HFF-Myc (cell line): Measurements from ENCODE around the gene SPNS2.

Experiments used
- DNase-seq: peaks from one replicate; pipeline ENCODE4 v3.0.0-alpha.2; 2011; ENCODE audit warnings: low read depth; ENCODE audit errors: extremely low read depth
- H3K4me3 ChIP-seq: replicated peaks from 2 replicates; pipeline ENCODE4 v1.5.1; 2011; ENCODE audit warnings: low read depth, mild to moderate bottlenecking, control low read depth, low read length
- TF ChIP-seq, protein P1 (sequence below): IDR thresholded peaks from 2 replicates; pipeline ENCODE4 v1.5.1; 2012; ENCODE audit warnings: mild to moderate bottlenecking, low read depth, low read length, control low read depth; ENCODE audit errors: missing control alignments

SPNS2 gene

DNA sequence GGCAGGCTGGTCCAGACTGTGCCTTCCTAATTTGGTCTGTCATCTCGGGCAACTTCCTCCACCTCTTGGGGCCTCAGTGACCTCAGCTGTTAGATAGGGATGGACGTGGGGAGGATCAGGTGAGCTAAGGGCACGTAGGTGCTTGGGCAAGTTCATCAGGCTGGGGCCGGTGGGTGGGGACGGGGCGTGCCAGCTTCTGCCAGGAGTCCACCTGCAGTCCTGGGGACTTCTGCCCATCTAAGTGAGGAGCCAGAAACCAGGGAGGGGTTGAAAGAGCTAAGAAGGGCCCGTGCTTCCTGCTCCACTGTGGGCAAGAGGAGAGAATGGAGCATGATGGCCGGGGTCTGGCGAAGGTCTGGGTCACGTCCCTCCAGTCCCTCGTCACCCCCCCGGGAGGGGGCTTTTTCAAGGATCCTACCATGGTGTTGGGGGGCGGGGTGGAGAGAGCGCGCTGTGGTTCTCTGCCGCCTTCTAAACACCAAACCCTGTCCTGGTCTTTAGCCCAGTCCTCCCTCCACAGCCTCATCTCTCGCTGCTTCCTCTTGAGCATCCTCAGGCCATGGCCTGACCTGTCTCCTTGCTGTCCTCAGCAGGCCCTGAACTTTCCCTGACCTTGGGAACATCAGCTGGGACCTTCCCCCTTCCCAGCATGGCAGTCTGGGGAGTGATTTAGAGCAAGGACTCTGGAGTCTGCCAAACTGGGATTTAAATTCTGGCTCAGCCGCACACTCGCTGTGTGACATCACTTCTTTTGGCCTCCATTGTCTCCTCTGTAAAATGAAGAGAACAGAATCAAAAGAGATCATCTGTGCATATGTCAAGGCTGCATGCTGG lies 21.6 kb downstream of the SPNS2 start:
- DNase-seq: no peak
- TF ChIP-seq, protein P1, sequence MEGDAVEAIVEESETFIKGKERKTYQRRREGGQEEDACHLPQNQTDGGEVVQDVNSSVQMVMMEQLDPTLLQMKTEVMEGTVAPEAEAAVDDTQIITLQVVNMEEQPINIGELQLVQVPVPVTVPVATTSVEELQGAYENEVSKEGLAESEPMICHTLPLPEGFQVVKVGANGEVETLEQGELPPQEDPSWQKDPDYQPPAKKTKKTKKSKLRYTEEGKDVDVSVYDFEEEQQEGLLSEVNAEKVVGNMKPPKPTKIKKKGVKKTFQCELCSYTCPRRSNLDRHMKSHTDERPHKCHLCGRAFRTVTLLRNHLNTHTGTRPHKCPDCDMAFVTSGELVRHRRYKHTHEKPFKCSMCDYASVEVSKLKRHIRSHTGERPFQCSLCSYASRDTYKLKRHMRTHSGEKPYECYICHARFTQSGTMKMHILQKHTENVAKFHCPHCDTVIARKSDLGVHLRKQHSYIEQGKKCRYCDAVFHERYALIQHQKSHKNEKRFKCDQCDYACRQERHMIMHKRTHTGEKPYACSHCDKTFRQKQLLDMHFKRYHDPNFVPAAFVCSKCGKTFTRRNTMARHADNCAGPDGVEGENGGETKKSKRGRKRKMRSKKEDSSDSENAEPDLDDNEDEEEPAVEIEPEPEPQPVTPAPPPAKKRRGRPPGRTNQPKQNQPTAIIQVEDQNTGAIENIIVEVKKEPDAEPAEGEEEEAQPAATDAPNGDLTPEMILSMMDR: no peak
- no peak overlapping the region for H3K4me3 ChIP-seq

DNA sequence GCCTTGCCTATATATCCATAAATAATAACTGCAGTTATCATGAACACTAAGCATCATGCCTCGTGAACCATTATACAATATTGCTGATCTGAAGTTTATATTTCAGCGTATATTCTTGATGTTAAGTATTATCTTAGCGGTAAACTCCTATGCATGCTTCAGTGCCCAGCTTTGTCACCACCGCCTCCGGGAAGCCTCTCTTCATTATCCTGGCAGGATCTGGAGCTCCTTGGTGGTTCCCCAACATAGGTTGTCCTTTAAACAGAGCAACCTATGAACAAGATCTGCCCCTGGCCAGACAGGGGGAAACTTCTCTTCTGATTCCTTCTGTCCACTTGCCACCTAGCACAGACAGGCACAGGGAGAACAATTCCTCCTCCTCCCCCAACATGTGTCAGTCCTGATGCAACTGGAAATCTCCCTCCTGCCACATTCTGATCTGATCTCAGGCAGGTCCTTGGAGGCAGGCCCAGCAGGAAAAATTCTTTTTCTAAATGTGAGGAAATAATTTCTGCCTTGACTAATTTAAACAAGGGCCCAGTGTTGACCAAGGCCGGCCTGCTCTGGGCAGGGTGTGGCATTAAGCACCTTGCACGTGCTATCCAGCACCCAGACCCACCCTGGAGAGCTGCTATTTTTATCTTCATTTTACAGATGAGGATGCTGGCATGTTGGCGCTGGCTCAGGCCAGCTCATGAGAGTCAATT lies 22.4 kb downstream of the SPNS2 start:
- no peak overlapping the region for H3K4me3 ChIP-seq
- DNase-seq: no peak
- TF ChIP-seq, protein P1: no peak

DNA sequence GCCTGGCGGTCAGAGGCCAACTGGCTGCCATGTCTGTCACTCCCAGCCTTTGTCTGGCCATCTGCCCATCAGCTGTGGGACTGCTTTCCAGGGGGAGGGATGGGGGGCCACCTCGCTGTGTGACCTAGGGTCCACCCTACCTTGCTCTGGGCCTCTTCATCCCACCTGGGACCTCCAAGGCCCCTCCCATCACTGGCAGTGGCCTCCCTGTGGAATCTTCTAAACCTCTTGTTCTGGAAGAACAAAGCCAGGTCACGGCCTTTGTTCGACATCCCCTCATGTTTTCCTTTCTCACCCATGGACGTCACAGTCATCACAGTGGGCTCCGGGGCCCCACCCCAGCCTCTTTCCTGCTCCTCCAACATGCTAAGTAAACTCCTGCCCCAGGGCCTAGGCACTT lies 24.0 kb downstream of the SPNS2 start:
- no peak for DNase-seq
- TF ChIP-seq, protein P1: no peak
- H3K4me3 ChIP-seq: no peak overlapping the region

DNA sequence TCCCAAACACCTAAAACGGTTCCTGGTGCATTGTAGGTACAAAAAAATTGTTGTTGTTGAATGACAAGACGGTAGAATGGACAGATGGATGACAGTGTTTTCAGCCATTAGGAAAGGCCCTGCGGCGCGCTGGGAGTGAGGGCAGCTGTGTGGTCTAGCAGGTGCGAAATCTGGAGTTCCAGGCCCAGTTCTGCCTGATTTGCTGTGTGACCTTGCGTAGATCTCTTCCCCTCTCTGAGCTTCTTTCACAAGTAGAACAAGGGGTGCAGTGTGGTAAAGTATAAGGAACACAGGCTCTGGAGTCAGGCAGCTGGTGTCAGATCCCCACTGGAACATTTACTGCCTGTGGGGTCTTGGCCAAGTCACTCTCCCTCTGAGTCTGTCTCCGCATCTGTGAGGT lies 25.3 kb downstream of the SPNS2 start:
- TF ChIP-seq, protein P1: no peak
- no peak overlapping the region for H3K4me3 ChIP-seq
- DNase-seq: no peak

DNA sequence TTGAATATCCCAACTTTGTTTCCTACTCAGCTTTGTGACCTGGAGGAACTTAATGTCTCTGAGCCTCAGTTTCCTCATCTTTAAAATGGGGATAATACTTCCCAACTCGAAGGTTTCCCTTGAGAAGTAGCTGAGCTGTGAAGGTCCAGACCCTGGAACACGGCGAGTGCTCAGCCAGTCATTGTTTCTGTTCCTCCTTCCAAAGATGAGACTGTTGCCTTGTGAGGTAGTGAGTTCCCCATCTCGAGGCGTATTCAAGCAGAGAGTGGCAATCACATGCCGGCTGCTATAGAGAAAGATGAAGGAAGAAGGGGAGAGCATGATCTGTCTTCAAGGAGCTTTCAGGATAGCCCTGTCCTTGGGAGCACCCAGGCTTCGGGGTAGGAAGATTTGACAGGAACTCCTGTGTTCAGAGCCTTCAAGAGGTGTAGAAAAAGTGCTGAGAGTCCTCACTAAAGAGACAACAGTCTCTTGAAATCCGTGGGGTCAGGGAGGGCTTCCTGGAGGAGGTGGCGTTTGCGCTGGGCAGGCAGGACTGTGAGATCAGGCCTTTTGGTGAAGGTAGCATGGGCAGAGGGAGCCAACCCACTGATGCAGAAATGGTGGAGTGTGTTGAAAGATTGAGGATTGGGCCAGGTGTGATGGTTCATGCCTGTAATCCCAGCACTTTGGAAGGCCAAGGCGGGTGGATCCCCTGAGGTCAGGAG lies 27.2 kb downstream of the SPNS2 start:
- TF ChIP-seq, protein P1: no peak
- no peak overlapping the region for H3K4me3 ChIP-seq
- no peak for DNase-seq

DNA sequence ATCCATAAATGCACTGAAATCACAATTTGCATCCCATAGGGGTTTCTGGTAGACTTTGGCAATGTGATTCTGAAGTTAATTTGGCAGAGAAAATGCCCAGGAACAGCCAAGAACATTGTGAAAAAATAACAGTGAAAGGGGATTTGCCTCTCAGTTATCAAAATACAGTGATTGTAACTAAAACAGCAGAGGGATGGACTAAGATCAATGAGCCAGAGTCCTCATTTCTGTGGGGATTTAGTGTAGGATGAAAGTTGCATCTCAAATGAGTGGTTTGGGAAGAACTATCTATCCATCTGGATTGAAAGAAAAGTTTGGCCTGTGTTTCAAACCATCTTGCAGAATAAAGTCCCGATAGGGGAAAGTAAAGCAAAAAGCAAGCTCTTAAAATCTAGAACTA lies 28.5 kb downstream of the SPNS2 start:
- no peak overlapping the region for H3K4me3 ChIP-seq
- TF ChIP-seq, protein P1: no peak
- no peak for DNase-seq
